Right lung (tissue), 5 donors: ENCODE data around the gene PAX3. TPM values are rescaled to one million over a fixed set of nuclear protein-coding genes. Genes with fewer than 3 reads are reported as not detected.

Source experiments
- polyA plus RNA-seq, 5 donors: library from polyadenylated mRNA; unstranded; fragments of 120-200 nt; gene quantifications; one replicate each; pipeline versions ENCODE4 v1.2.1 to v1.2.3, GENCODE V29; 2013; ENCODE audit warnings: inconsistent platforms in 1 of 5, low replicate concordance in 1 of 5; ENCODE audit not compliant: insufficient read length in 5 of 5, insufficient read depth in 1 of 5

The PAX3 gene
- polyA plus RNA-seq, 5 donors = 0.13 to 0.14 TPM; not detected in 3

Other genes starting within 250 kb of the PAX3 start
- gene SGPP2, start 125.5 kb upstream of the PAX3 start, polyA plus RNA-seq = 1 to 10 TPM; 2.3 to 5.5 (median 4.3) TPM